ENCODE results near the gene RANBP9.

Gene RANBP9

GRCh38 chr6:13711324-13711732 is 307 bp downstream of the RANBP9 start:
- in situ Hi-C loops (cut with HindIII; ENCODE audit: low sequenced_read_pairs), result no loop called here

- in situ Hi-C loops (cut with HindIII; ENCODE audit: low sequenced_read_pairs), result no loop called here
Measured at GRCh38 chr6:13710552-13711323, 897 bp downstream of the RANBP9 start.

GRCh38 chr6:13709689-13710551 is 1.7 kb downstream of the RANBP9 start:
- in situ Hi-C loops (cut with HindIII; ENCODE audit: low sequenced_read_pairs), result no loop called here

DNA sequence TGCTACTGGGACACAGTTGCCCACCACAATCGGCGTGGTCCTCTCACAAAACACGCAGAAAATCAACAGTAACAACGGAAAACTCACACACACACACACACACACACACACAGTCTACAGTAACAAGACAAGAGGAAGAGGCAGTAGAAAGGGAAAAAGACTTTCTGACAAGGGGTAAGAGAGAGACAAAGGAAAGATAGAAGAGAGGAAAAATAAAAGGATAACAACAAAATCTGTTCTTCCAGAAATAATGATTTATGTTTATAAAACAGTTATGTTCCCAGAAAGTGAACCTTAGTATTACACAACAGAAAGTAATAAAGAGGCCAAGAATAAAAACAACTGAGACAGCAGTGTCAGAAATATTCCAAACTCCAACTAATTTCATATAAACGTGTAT is 2.9 kb downstream of the RANBP9 start:
- in situ Hi-C loops (cut with HindIII; ENCODE audit: low sequenced_read_pairs), result no loop called here

DNA sequence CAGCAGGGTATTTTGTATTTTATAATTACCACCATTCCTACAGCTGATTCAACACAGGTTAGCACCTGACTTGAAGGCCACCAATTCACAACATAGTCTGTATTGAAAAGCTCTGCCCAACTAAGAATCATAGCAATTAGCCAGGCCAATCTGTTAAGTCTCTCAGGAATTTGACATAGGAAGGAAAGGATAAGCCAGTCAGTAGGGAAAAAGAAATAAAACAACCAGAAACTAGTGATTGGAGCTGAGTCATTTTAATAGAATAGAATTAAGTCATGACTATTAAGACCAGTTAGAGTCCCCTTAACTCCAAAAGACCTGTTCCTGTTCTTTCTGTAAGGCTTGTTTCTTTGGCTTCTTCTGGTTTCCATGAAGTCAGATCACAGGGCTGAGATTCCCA is 8.1 kb downstream of the RANBP9 start:
- in situ Hi-C loops (cut with HindIII; ENCODE audit: low sequenced_read_pairs), result no loop called here

DNA sequence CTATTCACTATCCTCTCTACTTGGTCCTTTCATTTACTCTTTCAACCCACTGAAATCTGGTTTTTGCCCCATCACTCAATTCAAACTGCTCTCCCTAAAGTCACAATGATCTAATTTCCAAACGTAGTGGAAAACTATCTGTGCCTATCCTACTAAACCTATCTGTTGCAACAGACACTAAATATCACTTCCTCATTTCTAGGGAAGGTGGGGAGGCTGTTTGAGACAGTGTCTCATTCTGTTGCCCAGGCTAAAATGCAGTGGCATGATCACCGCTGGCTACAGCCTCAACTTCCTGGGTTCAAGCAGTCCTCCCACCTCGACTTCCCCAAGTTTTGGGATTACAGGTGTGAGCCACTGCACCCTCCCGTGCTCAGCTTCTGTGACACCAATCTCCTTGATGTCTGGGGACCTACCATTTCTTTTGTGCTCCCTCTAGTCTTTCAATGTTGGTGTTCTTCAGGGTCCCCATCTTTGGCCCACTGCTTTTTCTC is 8.8 kb downstream of the RANBP9 start:
- in situ Hi-C loops (cut with HindIII; ENCODE audit: low sequenced_read_pairs), result no loop called here

DNA sequence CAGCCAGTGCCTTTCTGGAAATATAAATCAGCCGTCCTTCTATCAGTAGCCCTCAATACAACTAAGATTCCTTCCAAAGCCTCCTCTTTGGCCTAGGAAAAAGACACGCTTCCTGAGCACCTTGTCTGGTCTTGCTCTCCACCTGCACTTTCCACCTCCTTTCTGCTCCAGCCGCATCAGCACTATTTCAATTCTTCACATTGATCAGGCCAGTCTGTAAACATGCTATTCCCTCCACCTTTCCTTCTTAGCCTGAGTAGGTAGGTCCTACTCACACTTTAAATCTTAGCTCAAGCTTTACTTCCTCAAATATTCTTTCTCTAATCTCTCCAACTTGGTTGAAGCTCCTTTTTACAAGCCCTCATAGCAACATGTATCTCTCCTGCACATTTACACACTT is 11.4 kb downstream of the RANBP9 start:
- in situ Hi-C loops (cut with HindIII; ENCODE audit: low sequenced_read_pairs), result no loop called here

GRCh38 chr6:13698715-13699114 is 12.9 kb downstream of the RANBP9 start:
- in situ Hi-C loops (cut with HindIII; ENCODE audit: low sequenced_read_pairs), result no loop called here

GRCh38 chr6:13697857-13698256 is 13.8 kb downstream of the RANBP9 start:
- in situ Hi-C loops (cut with HindIII; ENCODE audit: low sequenced_read_pairs), result no loop called here

DNA sequence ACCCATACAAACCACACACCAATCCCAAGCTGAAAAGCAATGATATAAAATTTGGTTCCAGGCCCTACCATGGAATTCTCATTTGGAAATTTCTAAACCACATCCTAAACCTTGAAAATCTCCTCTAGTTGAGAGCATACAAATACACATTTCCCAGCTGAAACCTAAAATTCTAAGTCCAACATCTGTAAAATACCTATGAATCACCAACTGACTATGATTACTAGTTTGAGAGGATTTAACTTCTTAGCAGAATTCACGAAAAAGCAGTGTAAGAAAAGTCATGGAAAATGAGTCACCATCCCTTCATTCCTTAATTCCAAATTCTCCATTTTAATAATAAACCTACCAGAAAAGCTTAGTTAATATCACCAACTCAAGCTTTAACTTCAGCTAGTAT is 15.4 kb downstream of the RANBP9 start:
- in situ Hi-C loops (cut with HindIII; ENCODE audit: low sequenced_read_pairs), result no loop called here

DNA sequence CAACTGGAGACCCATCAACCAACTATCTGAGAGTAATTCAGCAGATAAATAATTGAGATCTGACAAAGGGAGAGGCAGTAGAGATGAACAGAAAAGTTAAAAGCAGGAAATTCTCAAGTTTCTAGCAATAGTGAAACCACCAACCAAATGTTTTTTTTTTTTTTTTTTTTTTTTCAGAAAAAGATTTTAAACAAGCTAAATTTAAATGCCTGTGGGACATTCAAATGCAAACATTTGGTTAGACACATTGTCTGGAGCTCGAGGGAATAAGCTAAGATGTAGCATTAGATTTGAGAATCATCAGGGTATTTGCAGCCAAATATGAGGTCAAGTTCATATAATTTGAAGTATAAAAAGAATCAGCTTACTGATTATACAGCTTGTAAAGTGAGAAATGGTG is 16.4 kb downstream of the RANBP9 start:
- in situ Hi-C loops (cut with HindIII; ENCODE audit: low sequenced_read_pairs), result no loop called here

- in situ Hi-C loops (cut with HindIII; ENCODE audit: low sequenced_read_pairs), result no loop called here
Measured at GRCh38 chr6:13694562-13694961, 17.1 kb downstream of the RANBP9 start.

DNA sequence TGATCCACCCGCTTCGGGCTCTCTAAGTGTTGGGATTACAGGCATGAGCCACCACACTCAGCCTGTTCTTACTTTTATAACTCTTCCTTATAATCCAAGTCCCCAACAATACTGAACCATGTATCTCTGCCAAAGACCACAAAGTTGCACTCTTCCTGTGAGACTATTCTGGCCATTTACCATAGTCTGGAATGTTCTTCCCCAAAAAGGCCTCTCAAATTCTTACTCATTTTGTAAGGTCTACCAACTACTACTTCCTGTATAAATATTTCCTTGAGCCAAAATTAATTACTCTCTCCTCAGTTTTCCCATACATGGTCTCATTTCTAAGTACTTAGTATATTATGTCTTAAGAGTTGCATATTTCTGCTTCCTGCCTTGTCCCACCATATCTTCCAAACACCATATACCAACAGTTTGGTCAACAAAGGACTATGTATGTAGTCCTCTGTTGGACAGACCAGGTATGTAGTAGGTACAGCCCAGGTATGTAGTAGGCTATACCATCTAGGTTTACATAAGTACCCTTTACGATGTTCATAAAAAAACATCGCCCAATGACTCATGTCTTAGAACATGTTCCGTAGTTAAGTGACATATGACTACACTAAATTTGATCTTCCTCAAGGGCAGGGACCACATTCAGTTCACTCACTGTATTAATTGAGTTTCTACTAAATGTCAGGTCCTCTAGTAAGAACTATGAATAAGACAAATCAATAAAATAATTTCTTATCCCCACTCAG is 22.0 kb downstream of the RANBP9 start:
- in situ Hi-C loops (cut with HindIII; ENCODE audit: low sequenced_read_pairs), result no loop called here

DNA sequence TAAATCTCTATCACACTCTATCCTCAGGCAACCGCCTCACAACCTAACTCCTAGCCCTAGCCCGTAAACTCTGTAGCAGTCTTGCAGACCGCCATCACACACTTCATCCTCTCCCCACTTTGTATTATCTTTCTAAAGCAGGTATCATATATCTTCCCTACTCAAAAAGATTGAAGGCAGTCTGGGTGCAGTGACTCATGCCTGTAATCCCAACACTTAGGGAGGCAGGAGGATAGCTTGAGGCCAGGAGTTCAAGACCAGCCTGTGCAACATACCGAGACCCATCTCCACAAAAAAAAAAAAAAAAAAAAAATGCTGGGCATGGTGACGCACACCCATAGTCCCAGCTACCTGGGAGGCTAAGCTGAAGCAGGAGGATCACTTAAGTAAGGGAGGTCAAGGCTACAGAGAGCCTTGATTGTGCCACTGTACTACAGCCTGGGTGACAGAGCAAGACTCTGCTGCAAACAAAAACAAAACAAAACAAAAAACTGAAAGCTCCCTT is 22.9 kb downstream of the RANBP9 start:
- in situ Hi-C loops (cut with HindIII; ENCODE audit: low sequenced_read_pairs), result no loop called here

DNA sequence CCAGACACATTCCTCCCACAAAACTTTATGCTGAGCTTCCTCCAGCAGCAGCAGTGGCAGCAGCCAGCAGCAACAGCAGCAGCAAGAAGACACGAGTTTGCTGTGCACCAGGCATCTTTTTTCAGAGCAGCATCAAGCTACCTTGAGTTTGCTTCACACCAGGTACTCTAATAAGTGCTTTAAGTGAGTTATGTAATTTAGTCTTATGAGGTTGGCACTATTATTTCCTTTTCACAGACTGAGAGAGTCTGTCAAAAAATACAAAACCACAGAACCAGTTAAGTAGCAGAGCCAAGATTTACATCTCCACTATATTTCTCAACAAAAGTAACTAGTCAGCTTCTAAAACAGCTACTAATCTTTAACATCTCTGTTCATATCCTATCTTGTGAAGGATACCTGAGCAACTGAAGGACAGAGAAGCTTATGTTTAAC is 23.7 kb downstream of the RANBP9 start:
- in situ Hi-C loops (cut with HindIII; ENCODE audit: low sequenced_read_pairs), result no loop called here

- in situ Hi-C loops (cut with HindIII; ENCODE audit: low sequenced_read_pairs), result no loop called here
Measured at GRCh38 chr6:13684855-13685254, 26.8 kb downstream of the RANBP9 start.

- in situ Hi-C loops (cut with HindIII; ENCODE audit: low sequenced_read_pairs), result no loop called here
Measured at GRCh38 chr6:13683038-13683437, 28.6 kb downstream of the RANBP9 start.

- in situ Hi-C loops (cut with HindIII; ENCODE audit: low sequenced_read_pairs), result no loop called here
Measured at GRCh38 chr6:13682346-13682745, 29.3 kb downstream of the RANBP9 start.

DNA sequence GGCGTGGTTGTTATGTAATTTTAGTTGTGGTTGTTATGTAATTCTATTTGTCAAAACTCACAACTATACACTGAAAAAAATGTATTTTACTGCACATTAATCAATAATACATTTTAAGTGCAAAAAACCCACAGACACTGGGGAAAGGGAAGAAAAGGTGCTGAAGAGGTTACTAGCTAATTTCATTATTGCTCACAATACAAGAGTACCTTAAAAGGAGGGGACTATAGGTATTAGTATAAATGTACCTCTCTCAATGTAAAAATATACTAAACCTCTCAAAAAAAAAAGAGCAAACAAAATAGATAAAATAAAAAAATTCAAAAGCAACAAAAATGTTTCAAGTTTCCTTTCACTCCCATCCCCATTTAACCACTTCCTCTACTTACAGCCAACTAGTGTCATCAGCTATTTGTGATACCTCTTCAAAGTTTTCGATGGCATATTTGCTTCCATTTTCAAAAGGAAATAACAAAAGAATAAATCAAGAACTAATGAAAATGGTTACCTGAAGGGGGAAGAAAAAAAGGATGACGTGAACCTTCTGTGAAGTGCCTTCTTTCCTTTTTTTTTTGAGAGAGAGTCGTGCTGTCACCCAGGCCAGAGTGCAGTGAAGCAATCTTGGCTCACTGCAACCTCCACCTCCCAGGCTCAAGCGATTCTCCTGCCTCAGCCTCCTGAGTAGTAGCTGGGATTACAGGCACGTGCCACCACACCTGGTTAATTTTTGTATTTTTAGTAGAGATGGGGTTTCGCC is 30.2 kb downstream of the RANBP9 start:
- in situ Hi-C loops (cut with HindIII; ENCODE audit: low sequenced_read_pairs), result no loop called here

DNA sequence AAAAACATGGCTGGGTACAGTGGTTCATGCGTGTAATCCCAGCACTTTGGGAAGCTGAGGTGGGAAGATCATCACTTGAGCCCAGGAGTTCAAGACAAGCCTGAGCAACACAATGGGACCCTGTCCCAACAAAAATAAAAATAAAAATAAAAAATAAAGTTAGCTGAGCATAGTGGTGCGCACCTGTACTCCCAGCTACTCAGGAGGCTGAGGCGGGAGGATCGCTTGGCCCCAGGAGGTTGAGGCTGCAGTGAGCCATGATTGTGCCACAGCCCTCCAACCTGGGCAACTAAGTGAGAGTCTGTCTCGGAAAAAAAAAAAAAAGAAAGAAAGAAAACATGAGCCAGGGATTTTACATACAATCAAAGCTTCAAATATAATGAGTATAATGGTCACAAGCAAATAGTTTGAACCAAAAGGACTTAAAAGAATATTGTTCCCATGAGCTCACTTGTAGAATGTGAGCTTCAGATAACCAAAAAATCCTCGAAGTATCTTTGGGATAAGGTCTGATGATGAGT is 31.1 kb downstream of the RANBP9 start:
- in situ Hi-C loops (cut with HindIII; ENCODE audit: low sequenced_read_pairs), result no loop called here
